Measurements from ENCODE around the gene CCDC177. TPM values are rescaled to one million over a fixed set of nuclear protein-coding genes. Genes with fewer than 3 reads are reported as not detected.

The CCDC177 gene
- total RNA-seq, 2 donors from 2014 or later: not detected

GRCh38 chr14:69530095-69530494, 44.6 kb downstream of the CCDC177 start:
- Histone ChIP-seq H3K27ac (no peak overlapping the region), H3K4me3 (no peak overlapping the region), H3K4me1 (ENCODE audit: control insufficient read depth in 1 of 2, low read depth in 2 of 2) (no peaks in the 10 kb centered on the region), H3K27me3 (replicated peaks; ENCODE audit: insufficient read depth) (no peaks in the 10 kb centered on the region), H3K36me3 (no peaks in the 10 kb centered on the region), H3K9me3 (no peaks in the 10 kb centered on the region)
- no peak for DNase-seq (ENCODE audit: low spot score)
- no peak for ATAC-seq (ENCODE audit: insufficient number of reproducible peaks, low FRiP score, low read depth)
- no peak for TF ChIP-seq CTCF (IDR thresholded peaks at IDR 0.05)

- no peak for DNase-seq (ENCODE audit: low spot score)
- no peaks in the 10 kb centered on the region for H3K27me3 ChIP-seq (replicated peaks; ENCODE audit: insufficient read depth)
- TF ChIP-seq CTCF (IDR thresholded peaks at IDR 0.05): no peak
- no peak overlapping the region for H3K27ac ChIP-seq
- ATAC-seq (ENCODE audit: insufficient number of reproducible peaks, low FRiP score, low read depth): no peak
- H3K36me3 ChIP-seq: no peaks in the 10 kb centered on the region
- H3K4me1 ChIP-seq (ENCODE audit: control insufficient read depth in 1 of 2, low read depth in 2 of 2): no peaks in the 10 kb centered on the region
- no peak overlapping the region for H3K4me3 ChIP-seq
- H3K9me3 ChIP-seq: no peaks in the 10 kb centered on the region
Measured at GRCh38 chr14:69529563-69529962, 45.1 kb downstream of the CCDC177 start.

GRCh38 chr14:69528930-69529329, 45.7 kb downstream of the CCDC177 start:
- Histone ChIP-seq H3K27me3 (replicated peaks; ENCODE audit: insufficient read depth) (no peaks in the 10 kb centered on the region), H3K4me3 (no peak overlapping the region), H3K9me3 (no peaks in the 10 kb centered on the region), H3K4me1 (ENCODE audit: control insufficient read depth in 1 of 2, low read depth in 2 of 2) (no peaks in the 10 kb centered on the region), H3K36me3 (no peaks in the 10 kb centered on the region), H3K27ac (no peak overlapping the region)
- ATAC-seq (ENCODE audit: insufficient number of reproducible peaks, low FRiP score, low read depth) (no peak), DNase-seq (ENCODE audit: low spot score) (no peak)
- no peak for TF ChIP-seq CTCF (IDR thresholded peaks at IDR 0.05)

- Histone ChIP-seq H3K36me3 (no peaks in the 10 kb centered on the region), H3K4me1 (ENCODE audit: control insufficient read depth in 1 of 2, low read depth in 2 of 2) (no peaks in the 10 kb centered on the region), H3K4me3 (no peak overlapping the region), H3K9me3 (no peaks in the 10 kb centered on the region), H3K27me3 (replicated peaks; ENCODE audit: insufficient read depth) (no peaks in the 10 kb centered on the region), H3K27ac (no peak overlapping the region)
- no peak for DNase-seq (ENCODE audit: low spot score)
- no peak for ATAC-seq (ENCODE audit: insufficient number of reproducible peaks, low FRiP score, low read depth)
- TF ChIP-seq CTCF (IDR thresholded peaks at IDR 0.05): no peak
Measured at GRCh38 chr14:69528143-69528542, 46.5 kb downstream of the CCDC177 start.

GRCh38 chr14:69527635-69528034, 47.0 kb downstream of the CCDC177 start:
- Histone ChIP-seq H3K36me3 (no peaks in the 10 kb centered on the region), H3K27me3 (replicated peaks; ENCODE audit: insufficient read depth) (no peaks in the 10 kb centered on the region), H3K27ac (no peak overlapping the region), H3K9me3 (no peaks in the 10 kb centered on the region), H3K4me3 (no peak overlapping the region), H3K4me1 (ENCODE audit: control insufficient read depth in 1 of 2, low read depth in 2 of 2) (no peaks in the 10 kb centered on the region)
- TF ChIP-seq CTCF (IDR thresholded peaks at IDR 0.05): no peak
- ATAC-seq (ENCODE audit: insufficient number of reproducible peaks, low FRiP score, low read depth) (no peak), DNase-seq (ENCODE audit: low spot score) (no peak)
